IPS-NIHi11 (cell line): Measurements from ENCODE around the gene NR1D1.

Experiments used
- DNase-seq: peaks from one replicate; pipeline ENCODE4 v3.0.0; 2012; ENCODE audit warnings: mixed read lengths, low spot score

Gene NR1D1

GRCh38 chr17:40097087-40097486, 3.3 kb downstream of the NR1D1 start:
- DNase-seq: no peak

GRCh38 chr17:40095944-40096791, 4.2 kb downstream of the NR1D1 start:
- DNase-seq: no peak

- no peak for DNase-seq
These were observed 4.9 kb downstream of the NR1D1 start for GRCh38 chr17:40095351-40095943.

GRCh38 chr17:40094874-40095273, 5.5 kb downstream of the NR1D1 start:
- no peak for DNase-seq

- DNase-seq: no peak
These were observed 6.7 kb downstream of the NR1D1 start for GRCh38 chr17:40093580-40094201.

- no peak for DNase-seq
These were observed 7.3 kb downstream of the NR1D1 start for GRCh38 chr17:40093005-40093579.

- no peak for DNase-seq
These were observed 7.8 kb downstream of the NR1D1 start for GRCh38 chr17:40092581-40092980.

GRCh38 chr17:40091691-40092397, 8.5 kb downstream of the NR1D1 start:
- peak; percentile 59 for DNase-seq

GRCh38 chr17:40090237-40091119, 9.9 kb downstream of the NR1D1 start:
- no peak for DNase-seq

GRCh38 chr17:40089077-40089895, 11.1 kb downstream of the NR1D1 start:
- DNase-seq: no peak

GRCh38 chr17:40087903-40088718, 12.3 kb downstream of the NR1D1 start:
- no peak for DNase-seq

GRCh38 chr17:40087049-40087794, 13.2 kb downstream of the NR1D1 start:
- DNase-seq: no peak

- DNase-seq: peak; percentile 91
These were observed 14.0 kb downstream of the NR1D1 start for GRCh38 chr17:40086150-40087044.

GRCh38 chr17:40084477-40084876, 15.9 kb downstream of the NR1D1 start:
- DNase-seq: no peak

- no peak for DNase-seq
These were observed 20.8 kb downstream of the NR1D1 start for GRCh38 chr17:40079545-40079944.

GRCh38 chr17:40076591-40076990, 23.8 kb downstream of the NR1D1 start:
- no peak for DNase-seq

- no peak for DNase-seq
These were observed 24.4 kb downstream of the NR1D1 start for GRCh38 chr17:40075942-40076498.
